Measurements from ENCODE around the gene ADAM10. TPM values are rescaled to one million over a fixed set of nuclear protein-coding genes. Genes with fewer than 3 reads are reported as not detected.

Gene ADAM10
- total RNA-seq, 1 experiment from 2014 or later, result 133 TPM

DNA sequence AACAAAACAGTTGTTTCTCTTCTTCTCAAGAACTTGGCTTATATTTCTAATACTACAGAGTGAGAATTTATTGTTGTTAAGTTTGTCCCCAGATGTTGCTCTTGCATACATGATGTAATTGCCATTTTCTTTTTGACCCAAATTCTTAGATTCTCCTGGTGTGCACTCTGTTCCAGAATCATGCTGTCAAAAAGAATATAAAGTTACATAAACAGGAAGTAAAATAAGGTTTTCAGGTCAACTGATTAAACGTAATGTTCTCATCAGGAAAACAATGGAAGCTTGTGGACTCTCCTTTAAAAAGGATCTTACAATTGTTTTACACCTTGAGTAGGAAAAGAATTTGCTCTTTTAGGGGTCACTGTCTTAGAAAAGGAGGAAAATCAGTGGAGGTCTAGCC lies 121.8 kb downstream of the ADAM10 start:
- Mint-ChIP-seq H3K4me1 (no peaks in the 10 kb centered on the region), H3K36me3 (peaks cover 30% of the 10 kb centered on the region), H3K27me3 (ENCODE audit: low read depth) (no peaks in the 10 kb centered on the region), H3K4me3 (no peak overlapping the region), H3K27ac (0 out of 2 replicates have a peak overlapping the region, but pooled peaks have one; percentile 24), H3K9me3 (peaks cover 5% of the 10 kb centered on the region)
- ChIA-PET CTCF (interaction anchor here (0.8 kb wide), 1 partner anchor 224 kb away, joined by 3 read pairs; no protein-coding TSS in a partner anchor), POLR2A (no interaction called here)
- DNase-seq (ENCODE audit: low spot score) (no peak), ATAC-seq (no peak)
- TF ChIP-seq, protein P1, sequence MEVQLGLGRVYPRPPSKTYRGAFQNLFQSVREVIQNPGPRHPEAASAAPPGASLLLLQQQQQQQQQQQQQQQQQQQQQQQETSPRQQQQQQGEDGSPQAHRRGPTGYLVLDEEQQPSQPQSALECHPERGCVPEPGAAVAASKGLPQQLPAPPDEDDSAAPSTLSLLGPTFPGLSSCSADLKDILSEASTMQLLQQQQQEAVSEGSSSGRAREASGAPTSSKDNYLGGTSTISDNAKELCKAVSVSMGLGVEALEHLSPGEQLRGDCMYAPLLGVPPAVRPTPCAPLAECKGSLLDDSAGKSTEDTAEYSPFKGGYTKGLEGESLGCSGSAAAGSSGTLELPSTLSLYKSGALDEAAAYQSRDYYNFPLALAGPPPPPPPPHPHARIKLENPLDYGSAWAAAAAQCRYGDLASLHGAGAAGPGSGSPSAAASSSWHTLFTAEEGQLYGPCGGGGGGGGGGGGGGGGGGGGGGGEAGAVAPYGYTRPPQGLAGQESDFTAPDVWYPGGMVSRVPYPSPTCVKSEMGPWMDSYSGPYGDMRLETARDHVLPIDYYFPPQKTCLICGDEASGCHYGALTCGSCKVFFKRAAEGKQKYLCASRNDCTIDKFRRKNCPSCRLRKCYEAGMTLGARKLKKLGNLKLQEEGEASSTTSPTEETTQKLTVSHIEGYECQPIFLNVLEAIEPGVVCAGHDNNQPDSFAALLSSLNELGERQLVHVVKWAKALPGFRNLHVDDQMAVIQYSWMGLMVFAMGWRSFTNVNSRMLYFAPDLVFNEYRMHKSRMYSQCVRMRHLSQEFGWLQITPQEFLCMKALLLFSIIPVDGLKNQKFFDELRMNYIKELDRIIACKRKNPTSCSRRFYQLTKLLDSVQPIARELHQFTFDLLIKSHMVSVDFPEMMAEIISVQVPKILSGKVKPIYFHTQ (CRISPR knock-in tag; IDR thresholded peaks at IDR 0.05), result no peak
- TF ChIP-seq, protein P2, sequence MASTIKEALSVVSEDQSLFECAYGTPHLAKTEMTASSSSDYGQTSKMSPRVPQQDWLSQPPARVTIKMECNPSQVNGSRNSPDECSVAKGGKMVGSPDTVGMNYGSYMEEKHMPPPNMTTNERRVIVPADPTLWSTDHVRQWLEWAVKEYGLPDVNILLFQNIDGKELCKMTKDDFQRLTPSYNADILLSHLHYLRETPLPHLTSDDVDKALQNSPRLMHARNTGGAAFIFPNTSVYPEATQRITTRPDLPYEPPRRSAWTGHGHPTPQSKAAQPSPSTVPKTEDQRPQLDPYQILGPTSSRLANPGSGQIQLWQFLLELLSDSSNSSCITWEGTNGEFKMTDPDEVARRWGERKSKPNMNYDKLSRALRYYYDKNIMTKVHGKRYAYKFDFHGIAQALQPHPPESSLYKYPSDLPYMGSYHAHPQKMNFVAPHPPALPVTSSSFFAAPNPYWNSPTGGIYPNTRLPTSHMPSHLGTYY (CRISPR knock-in tag; IDR thresholded peaks at IDR 0.05), result no peak
- TF ChIP-seq, protein P3, sequence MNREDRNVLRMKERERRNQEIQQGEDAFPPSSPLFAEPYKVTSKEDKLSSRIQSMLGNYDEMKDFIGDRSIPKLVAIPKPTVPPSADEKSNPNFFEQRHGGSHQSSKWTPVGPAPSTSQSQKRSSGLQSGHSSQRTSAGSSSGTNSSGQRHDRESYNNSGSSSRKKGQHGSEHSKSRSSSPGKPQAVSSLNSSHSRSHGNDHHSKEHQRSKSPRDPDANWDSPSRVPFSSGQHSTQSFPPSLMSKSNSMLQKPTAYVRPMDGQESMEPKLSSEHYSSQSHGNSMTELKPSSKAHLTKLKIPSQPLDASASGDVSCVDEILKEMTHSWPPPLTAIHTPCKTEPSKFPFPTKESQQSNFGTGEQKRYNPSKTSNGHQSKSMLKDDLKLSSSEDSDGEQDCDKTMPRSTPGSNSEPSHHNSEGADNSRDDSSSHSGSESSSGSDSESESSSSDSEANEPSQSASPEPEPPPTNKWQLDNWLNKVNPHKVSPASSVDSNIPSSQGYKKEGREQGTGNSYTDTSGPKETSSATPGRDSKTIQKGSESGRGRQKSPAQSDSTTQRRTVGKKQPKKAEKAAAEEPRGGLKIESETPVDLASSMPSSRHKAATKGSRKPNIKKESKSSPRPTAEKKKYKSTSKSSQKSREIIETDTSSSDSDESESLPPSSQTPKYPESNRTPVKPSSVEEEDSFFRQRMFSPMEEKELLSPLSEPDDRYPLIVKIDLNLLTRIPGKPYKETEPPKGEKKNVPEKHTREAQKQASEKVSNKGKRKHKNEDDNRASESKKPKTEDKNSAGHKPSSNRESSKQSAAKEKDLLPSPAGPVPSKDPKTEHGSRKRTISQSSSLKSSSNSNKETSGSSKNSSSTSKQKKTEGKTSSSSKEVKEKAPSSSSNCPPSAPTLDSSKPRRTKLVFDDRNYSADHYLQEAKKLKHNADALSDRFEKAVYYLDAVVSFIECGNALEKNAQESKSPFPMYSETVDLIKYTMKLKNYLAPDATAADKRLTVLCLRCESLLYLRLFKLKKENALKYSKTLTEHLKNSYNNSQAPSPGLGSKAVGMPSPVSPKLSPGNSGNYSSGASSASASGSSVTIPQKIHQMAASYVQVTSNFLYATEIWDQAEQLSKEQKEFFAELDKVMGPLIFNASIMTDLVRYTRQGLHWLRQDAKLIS (CRISPR knock-in tag; IDR thresholded peaks at IDR 0.05; ENCODE audit: borderline replicate concordance), result no peak
- TF ChIP-seq, protein P4, sequence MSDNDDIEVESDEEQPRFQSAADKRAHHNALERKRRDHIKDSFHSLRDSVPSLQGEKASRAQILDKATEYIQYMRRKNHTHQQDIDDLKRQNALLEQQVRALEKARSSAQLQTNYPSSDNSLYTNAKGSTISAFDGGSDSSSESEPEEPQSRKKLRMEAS (CRISPR knock-in tag; IDR thresholded peaks at IDR 0.05), result no peak
- no peak for TF ChIP-seq FOXJ3 (CRISPR knock-in tag; IDR thresholded peaks at IDR 0.05; ENCODE audit: borderline replicate concordance)
- no peak for TF ChIP-seq IRF2 (CRISPR knock-in tag; IDR thresholded peaks at IDR 0.05; ENCODE audit: borderline replicate concordance, low read depth)
- TF ChIP-seq, protein P5, sequence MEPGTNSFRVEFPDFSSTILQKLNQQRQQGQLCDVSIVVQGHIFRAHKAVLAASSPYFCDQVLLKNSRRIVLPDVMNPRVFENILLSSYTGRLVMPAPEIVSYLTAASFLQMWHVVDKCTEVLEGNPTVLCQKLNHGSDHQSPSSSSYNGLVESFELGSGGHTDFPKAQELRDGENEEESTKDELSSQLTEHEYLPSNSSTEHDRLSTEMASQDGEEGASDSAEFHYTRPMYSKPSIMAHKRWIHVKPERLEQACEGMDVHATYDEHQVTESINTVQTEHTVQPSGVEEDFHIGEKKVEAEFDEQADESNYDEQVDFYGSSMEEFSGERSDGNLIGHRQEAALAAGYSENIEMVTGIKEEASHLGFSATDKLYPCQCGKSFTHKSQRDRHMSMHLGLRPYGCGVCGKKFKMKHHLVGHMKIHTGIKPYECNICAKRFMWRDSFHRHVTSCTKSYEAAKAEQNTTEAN (CRISPR knock-in tag; IDR thresholded peaks at IDR 0.05), result no peak
- TF ChIP-seq ZBTB21 (CRISPR knock-in tag; IDR thresholded peaks at IDR 0.05; ENCODE audit: borderline replicate concordance), result no peak
- TF ChIP-seq SOX15 (CRISPR knock-in tag; IDR thresholded peaks at IDR 0.05), result no peak
- no peak for TF ChIP-seq GRHL2 (CRISPR knock-in tag; IDR thresholded peaks at IDR 0.05; ENCODE audit: insufficient replicate concordance, severe bottlenecking)
- TF ChIP-seq, protein P6, sequence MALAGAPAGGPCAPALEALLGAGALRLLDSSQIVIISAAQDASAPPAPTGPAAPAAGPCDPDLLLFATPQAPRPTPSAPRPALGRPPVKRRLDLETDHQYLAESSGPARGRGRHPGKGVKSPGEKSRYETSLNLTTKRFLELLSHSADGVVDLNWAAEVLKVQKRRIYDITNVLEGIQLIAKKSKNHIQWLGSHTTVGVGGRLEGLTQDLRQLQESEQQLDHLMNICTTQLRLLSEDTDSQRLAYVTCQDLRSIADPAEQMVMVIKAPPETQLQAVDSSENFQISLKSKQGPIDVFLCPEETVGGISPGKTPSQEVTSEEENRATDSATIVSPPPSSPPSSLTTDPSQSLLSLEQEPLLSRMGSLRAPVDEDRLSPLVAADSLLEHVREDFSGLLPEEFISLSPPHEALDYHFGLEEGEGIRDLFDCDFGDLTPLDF (CRISPR knock-in tag; IDR thresholded peaks at IDR 0.05), result no peak
- TF ChIP-seq, protein P7, sequence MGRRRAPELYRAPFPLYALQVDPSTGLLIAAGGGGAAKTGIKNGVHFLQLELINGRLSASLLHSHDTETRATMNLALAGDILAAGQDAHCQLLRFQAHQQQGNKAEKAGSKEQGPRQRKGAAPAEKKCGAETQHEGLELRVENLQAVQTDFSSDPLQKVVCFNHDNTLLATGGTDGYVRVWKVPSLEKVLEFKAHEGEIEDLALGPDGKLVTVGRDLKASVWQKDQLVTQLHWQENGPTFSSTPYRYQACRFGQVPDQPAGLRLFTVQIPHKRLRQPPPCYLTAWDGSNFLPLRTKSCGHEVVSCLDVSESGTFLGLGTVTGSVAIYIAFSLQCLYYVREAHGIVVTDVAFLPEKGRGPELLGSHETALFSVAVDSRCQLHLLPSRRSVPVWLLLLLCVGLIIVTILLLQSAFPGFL (CRISPR knock-in tag; IDR thresholded peaks at IDR 0.05; ENCODE audit: borderline replicate concordance), result no peak
- TF ChIP-seq TEAD4 (CRISPR knock-in tag; IDR thresholded peaks at IDR 0.05), result no peak
- TF ChIP-seq, protein P8, sequence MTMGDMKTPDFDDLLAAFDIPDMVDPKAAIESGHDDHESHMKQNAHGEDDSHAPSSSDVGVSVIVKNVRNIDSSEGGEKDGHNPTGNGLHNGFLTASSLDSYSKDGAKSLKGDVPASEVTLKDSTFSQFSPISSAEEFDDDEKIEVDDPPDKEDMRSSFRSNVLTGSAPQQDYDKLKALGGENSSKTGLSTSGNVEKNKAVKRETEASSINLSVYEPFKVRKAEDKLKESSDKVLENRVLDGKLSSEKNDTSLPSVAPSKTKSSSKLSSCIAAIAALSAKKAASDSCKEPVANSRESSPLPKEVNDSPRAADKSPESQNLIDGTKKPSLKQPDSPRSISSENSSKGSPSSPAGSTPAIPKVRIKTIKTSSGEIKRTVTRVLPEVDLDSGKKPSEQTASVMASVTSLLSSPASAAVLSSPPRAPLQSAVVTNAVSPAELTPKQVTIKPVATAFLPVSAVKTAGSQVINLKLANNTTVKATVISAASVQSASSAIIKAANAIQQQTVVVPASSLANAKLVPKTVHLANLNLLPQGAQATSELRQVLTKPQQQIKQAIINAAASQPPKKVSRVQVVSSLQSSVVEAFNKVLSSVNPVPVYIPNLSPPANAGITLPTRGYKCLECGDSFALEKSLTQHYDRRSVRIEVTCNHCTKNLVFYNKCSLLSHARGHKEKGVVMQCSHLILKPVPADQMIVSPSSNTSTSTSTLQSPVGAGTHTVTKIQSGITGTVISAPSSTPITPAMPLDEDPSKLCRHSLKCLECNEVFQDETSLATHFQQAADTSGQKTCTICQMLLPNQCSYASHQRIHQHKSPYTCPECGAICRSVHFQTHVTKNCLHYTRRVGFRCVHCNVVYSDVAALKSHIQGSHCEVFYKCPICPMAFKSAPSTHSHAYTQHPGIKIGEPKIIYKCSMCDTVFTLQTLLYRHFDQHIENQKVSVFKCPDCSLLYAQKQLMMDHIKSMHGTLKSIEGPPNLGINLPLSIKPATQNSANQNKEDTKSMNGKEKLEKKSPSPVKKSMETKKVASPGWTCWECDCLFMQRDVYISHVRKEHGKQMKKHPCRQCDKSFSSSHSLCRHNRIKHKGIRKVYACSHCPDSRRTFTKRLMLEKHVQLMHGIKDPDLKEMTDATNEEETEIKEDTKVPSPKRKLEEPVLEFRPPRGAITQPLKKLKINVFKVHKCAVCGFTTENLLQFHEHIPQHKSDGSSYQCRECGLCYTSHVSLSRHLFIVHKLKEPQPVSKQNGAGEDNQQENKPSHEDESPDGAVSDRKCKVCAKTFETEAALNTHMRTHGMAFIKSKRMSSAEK (CRISPR knock-in tag; IDR thresholded peaks at IDR 0.05; ENCODE audit: borderline replicate concordance), result no peak
- TF ChIP-seq, protein P9, sequence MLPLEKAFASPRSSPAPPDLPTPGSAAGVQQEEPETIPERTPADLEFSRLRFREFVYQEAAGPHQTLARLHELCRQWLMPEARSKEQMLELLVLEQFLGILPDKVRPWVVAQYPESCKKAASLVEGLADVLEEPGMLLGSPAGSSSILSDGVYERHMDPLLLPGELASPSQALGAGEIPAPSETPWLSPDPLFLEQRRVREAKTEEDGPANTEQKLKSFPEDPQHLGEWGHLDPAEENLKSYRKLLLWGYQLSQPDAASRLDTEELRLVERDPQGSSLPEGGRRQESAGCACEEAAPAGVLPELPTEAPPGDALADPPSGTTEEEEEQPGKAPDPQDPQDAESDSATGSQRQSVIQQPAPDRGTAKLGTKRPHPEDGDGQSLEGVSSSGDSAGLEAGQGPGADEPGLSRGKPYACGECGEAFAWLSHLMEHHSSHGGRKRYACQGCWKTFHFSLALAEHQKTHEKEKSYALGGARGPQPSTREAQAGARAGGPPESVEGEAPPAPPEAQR (CRISPR knock-in tag; IDR thresholded peaks at IDR 0.05), result no peak
- no peak for TF ChIP-seq TCF7 (CRISPR knock-in tag; IDR thresholded peaks at IDR 0.05; ENCODE audit: low read depth)
- TF ChIP-seq, protein P10, sequence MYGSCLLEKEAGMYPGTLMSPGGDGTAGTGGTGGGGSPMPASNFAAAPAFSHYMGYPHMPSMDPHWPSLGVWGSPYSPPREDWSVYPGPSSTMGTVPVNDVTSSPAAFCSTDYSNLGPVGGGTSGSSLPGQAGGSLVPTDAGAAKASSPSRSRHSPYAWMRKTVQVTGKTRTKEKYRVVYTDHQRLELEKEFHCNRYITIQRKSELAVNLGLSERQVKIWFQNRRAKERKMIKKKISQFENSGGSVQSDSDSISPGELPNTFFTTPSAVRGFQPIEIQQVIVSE (CRISPR knock-in tag; IDR thresholded peaks at IDR 0.05; ENCODE audit: borderline replicate concordance), result no peak
- TF ChIP-seq ZNF423 (CRISPR knock-in tag; IDR thresholded peaks at IDR 0.05), result no peak
